AG04450 (cell line): Measurements from ENCODE around the gene MYL12A. TPM values are rescaled to one million over a fixed set of nuclear protein-coding genes. Genes with fewer than 3 reads are reported as not detected.
A peak's percentile ranks its signal among the peaks of the same experiment; 100 is the strongest.

Experiments used
- CTCF ChIA-PET: fragments of 300-600, 350-600 bp; formaldehyde crosslinking; extraction: SDS; loops from one replicate; lab custom pipeline; 2022; ENCODE audit warnings: antibody characterized with exemption, inconsistent platforms; lab: Charles Lee
- POLR2A ChIA-PET: fragments of 350-600 bp; formaldehyde crosslinking; extraction: SDS; loops from one replicate; lab custom pipeline; 2021; ENCODE audit warnings: antibody characterized with exemption, inconsistent platforms; lab: Yijun Ruan, JAX
- DNase-seq: peaks from one replicate; pipeline ENCODE4 v3.0.0-alpha.2; 2011; ENCODE audit warnings: low read depth, low spot score
- H3K27ac ChIP-seq: one replicate; pipeline ENCODE4 v1.5.1; 2012; ENCODE audit warnings: low read depth, low read length, control low read depth
- H3K27me3 ChIP-seq: one replicate; pipeline ENCODE4 v1.6.0; 2012; ENCODE audit warnings: low read length; ENCODE audit not compliant: control insufficient read depth, insufficient read depth
- H3K4me3 ChIP-seq: 2 replicates; pipeline ENCODE4 v1.5.1; 2011; ENCODE audit warnings: mild to moderate bottlenecking, low read depth, low read length, control low read depth
- H3K9me3 ChIP-seq: 2 replicates; pipeline ENCODE4 v1.5.1; 2012; ENCODE audit warnings: low read length; ENCODE audit not compliant: control insufficient read depth, insufficient read depth
- polyA plus RNA-seq: library from polyadenylated mRNA; depleted of rRNA; stranded (reverse); fragments of >200 nt; gene quantifications from 2 replicates; pipeline ENCODE4 v1.2.3, GENCODE V29; 2011
- TF ChIP-seq, protein P1 (sequence below): IDR thresholded peaks from 2 replicates; pipeline ENCODE4 v1.5.1; 2011; ENCODE audit warnings: low read depth, low read length, control low read depth, inconsistent platforms

Gene MYL12A
- polyA plus RNA-seq, 1 experiment: 751 TPM

DNA sequence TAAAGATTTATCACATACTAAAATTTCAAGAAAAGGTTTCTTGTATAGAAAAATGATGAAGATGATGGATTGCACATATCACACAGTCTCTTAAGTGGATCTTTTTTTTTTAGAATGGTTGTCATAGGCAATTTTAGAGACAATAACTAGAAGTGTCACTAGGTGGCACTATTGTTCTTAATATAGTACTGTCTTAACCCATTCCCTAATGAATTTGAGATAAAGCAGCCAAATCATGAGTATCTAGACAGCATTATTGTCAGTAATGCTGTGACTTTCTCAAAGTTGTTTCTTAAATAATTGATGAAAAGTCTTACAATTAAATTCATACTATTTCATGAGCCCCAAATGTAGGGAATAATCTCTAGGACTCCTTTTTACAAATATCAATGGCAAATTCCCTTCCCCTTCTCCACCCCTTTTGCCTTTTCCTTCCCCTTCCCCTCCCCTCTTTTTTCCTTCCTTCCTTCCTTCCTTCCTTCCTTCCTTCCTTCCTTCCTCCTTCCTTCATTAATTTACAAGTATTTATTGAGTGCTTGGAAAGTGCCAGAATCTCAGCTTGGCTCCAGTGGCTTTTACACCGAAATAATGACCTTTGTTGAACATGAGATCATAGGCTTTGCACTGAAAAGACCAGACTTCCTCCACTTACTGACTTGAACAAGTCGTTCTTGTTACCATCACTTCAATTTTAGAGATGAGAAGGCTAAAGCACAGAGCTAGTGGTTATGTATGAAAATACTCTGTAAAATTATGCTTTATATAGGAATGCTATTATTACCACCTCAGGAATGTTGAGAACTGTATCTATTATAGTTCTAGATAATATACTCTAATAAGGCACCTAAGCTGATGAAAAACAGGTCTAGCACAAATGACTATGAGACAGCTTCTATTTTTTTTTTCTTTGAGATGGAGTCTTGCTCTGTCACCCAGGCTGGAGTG is 34.1 kb downstream of the MYL12A start:
- ChIA-PET POLR2A (interaction anchor here (1.0 to 1.6 kb wide), 2 partner anchors 312 to 385 kb away, joined by 4 to 7 read pairs; no protein-coding TSS in a partner anchor), CTCF (interaction anchor here (0.6 to 6.5 kb wide), 32 partner anchors 8 to 717 kb away, joined by 3 to 103 read pairs (median 6); no protein-coding TSS in a partner anchor)
- Histone ChIP-seq H3K27ac (no peak overlapping the region), H3K9me3 (no peaks in the 10 kb centered on the region), H3K27me3 (no peaks in the 10 kb centered on the region), H3K4me3 (no peak overlapping the region)
- DNase-seq: no peak
- TF ChIP-seq, protein P1, sequence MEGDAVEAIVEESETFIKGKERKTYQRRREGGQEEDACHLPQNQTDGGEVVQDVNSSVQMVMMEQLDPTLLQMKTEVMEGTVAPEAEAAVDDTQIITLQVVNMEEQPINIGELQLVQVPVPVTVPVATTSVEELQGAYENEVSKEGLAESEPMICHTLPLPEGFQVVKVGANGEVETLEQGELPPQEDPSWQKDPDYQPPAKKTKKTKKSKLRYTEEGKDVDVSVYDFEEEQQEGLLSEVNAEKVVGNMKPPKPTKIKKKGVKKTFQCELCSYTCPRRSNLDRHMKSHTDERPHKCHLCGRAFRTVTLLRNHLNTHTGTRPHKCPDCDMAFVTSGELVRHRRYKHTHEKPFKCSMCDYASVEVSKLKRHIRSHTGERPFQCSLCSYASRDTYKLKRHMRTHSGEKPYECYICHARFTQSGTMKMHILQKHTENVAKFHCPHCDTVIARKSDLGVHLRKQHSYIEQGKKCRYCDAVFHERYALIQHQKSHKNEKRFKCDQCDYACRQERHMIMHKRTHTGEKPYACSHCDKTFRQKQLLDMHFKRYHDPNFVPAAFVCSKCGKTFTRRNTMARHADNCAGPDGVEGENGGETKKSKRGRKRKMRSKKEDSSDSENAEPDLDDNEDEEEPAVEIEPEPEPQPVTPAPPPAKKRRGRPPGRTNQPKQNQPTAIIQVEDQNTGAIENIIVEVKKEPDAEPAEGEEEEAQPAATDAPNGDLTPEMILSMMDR: peak; percentile 51

DNA sequence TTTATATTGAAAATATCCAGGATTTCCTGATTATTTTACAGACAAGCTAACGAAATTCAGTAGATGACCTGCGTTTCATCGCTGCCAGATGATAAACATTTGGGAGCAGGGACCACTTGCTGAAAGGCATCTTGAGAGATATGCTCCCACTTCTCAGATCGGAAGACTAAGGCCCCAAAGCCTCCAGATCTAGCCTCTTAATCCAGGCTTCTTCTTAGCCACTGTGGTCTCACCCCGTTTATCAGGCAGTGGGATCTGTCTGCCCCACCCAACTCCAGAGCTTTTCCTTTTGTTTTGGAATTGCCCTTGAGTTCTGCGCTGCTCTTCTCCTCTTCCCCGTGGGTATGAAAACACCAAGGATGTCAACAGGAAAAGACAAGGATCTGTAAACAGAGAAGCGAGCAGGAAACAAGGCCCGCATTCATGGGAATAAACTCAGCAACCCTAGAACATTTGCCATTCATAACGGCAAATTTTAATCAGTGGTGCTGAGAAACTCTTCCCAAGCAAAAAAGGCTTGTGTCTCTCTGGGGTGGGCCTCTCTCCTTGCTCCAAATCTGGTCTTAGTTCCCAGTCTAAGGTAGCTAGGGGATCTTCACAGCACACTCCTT is 35.8 kb downstream of the MYL12A start:
- ChIA-PET POLR2A (no interaction called here), CTCF (interaction anchor here (0.6 to 6.5 kb wide), 9 partner anchors 14 to 715 kb away, joined by 3 to 103 read pairs (median 8); no protein-coding TSS in a partner anchor)
- DNase-seq: no peak
- Histone ChIP-seq H3K4me3 (no peak overlapping the region), H3K9me3 (no peaks in the 10 kb centered on the region), H3K27ac (no peak overlapping the region), H3K27me3 (no peaks in the 10 kb centered on the region)
- TF ChIP-seq, protein P1: no peak

DNA sequence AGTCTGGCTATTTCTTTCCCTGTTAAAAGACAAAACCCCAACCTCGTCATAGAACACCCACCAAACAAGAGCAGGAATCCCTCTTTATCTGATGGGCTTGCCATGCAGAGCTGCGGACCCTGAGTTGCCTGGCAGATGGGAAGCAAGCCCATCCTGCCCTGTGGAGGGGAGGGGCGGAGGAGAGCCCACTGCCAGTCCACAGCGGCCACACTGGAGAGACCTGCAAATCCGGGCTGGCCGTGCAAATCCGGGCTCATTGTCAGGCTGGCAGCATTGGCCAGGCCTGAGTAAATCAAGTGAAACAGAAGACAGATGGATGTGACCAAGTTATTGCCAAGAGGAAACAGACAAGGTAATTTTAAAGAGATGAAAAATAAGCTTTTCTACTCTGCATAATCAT is 36.3 kb downstream of the MYL12A start:
- CTCF ChIA-PET: interaction anchor here (0.6 to 6.5 kb wide), 7 partner anchors 171 to 714 kb away, joined by 3 to 103 read pairs (median 5); no protein-coding TSS in a partner anchor
- TF ChIP-seq, protein P1: no peak
- Histone ChIP-seq H3K27me3 (no peaks in the 10 kb centered on the region), H3K9me3 (no peaks in the 10 kb centered on the region), H3K27ac (no peak overlapping the region), H3K4me3 (no peak overlapping the region)
- no peak for DNase-seq
- POLR2A ChIA-PET: no interaction called here

DNA sequence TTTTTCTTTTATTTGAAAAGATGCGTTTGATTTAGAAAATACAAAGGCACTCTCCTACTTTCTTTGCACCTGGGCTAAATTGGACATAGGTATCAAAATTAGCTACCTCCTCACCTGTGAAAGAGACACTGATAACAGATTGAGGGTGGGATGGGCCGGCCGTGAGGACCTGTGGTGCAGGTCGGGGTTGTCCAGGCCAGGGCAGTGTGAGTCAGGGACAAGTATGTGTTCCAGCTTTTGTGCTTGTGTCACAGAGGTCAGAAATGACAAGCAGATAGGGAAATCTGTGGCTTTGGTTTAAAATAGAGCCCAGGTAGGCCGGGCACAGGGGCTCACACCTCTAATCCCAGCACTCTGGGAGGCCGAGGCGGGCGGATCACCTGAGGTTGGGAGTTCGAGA is 36.9 kb downstream of the MYL12A start:
- H3K27ac ChIP-seq: no peak overlapping the region
- ChIA-PET CTCF (interaction anchor here (1.2 to 6.5 kb wide), 6 partner anchors 170 to 585 kb away, joined by 3 to 103 read pairs (median 6); no protein-coding TSS in a partner anchor), POLR2A (no interaction called here)
- TF ChIP-seq, protein P1: no peak
- no peaks in the 10 kb centered on the region for H3K27me3 ChIP-seq
- no peak overlapping the region for H3K4me3 ChIP-seq
- no peak for DNase-seq
- no peaks in the 10 kb centered on the region for H3K9me3 ChIP-seq
